HAP-1 (cell line): Measurements from ENCODE around the gene C2CD4D.

Experiments used
- DNase-seq, 2 experiments: peaks; one replicate each; pipeline ENCODE4 v3.0.0-alpha.2; 2016 to 2020; ENCODE audit warnings: low spot score in 2 of 2
- H3K27me3 ChIP-seq: fragments of 250-450 bp; sonication (Bioruptor Pico); 2 replicates; pipeline ENCODE4 v1.5.1; 2020; ENCODE audit warnings: low read depth, mild to moderate bottlenecking, moderate library complexity
- H3K36me3 ChIP-seq: fragments of 250-450 bp; sonication (Bioruptor Pico); replicated peaks from 2 replicates; pipeline ENCODE4 v1.5.1; 2020; ENCODE audit warnings: mild to moderate bottlenecking
- H3K4me1 ChIP-seq: fragments of 250-450 bp; sonication (Bioruptor Pico); 2 replicates; pipeline ENCODE4 v1.5.1; 2020; ENCODE audit warnings: mild to moderate bottlenecking
- H3K4me3 ChIP-seq: fragments of 250-450 bp; sonication (Bioruptor Pico); 2 replicates; pipeline ENCODE4 v1.5.1; 2020; ENCODE audit warnings: mild to moderate bottlenecking, moderate library complexity
- H3K9me3 ChIP-seq: fragments of 250-450 bp; sonication (Bioruptor Pico); 2 replicates; pipeline ENCODE4 v1.5.1; 2020; ENCODE audit warnings: mild to moderate bottlenecking, moderate library complexity
- in situ Hi-C: fragments of 300-500 bp; cut with MboI; formaldehyde crosslinking; loops from 3 replicates; pipeline ENCODE4 v1.14.3; 2020; ENCODE audit warnings: low sequenced_read_pairs, inconsistent platforms, mixed read lengths

Gene C2CD4D

GRCh38 chr1:151852733-151853132, 13.1 kb upstream of the C2CD4D start:
- H3K4me3 ChIP-seq, result no peak overlapping the region
- in situ Hi-C loops, result no loop called here
- H3K4me1 ChIP-seq, result no peaks in the 10 kb centered on the region
- peaks cover 10% of the 10 kb centered on the region; the same call in 1 of the 2 replicates for H3K27me3 ChIP-seq
- DNase-seq, result no peak
- H3K9me3 ChIP-seq, result no peaks in the 10 kb centered on the region
- H3K36me3 ChIP-seq, result no peaks in the 10 kb centered on the region

- Histone ChIP-seq H3K4me1 (no peaks in the 10 kb centered on the region), H3K27me3 (peaks cover 10% of the 10 kb centered on the region; the same call in 1 of the 2 replicates), H3K4me3 (no peak overlapping the region), H3K9me3 (no peaks in the 10 kb centered on the region), H3K36me3 (no peaks in the 10 kb centered on the region)
- in situ Hi-C loops, result no loop called here
- DNase-seq, result no peak
These were observed 12.3 kb upstream of the C2CD4D start for GRCh38 chr1:151851886-151852285.

GRCh38 chr1:151849871-151850270, 10.3 kb upstream of the C2CD4D start:
- in situ Hi-C loops, result no loop called here
- Histone ChIP-seq H3K27me3 (peaks cover 10% of the 10 kb centered on the region; the same call in 1 of the 2 replicates), H3K4me3 (no peak overlapping the region)

GRCh38 chr1:151849126-151849525, 9.5 kb upstream of the C2CD4D start:
- H3K9me3 ChIP-seq, result no peaks in the 10 kb centered on the region
- in situ Hi-C loops, result no loop called here
- no peak overlapping the region for H3K4me3 ChIP-seq
- DNase-seq, result no peak
- H3K36me3 ChIP-seq, result no peaks in the 10 kb centered on the region
- peaks cover 10% of the 10 kb centered on the region; the same call in 1 of the 2 replicates for H3K27me3 ChIP-seq
- H3K4me1 ChIP-seq, result no peaks in the 10 kb centered on the region

More at GRCh38 chr1:151849871-151850270, 10.3 kb upstream of the C2CD4D start:
- Histone ChIP-seq H3K9me3 (no peaks in the 10 kb centered on the region), H3K36me3 (no peaks in the 10 kb centered on the region), H3K4me1 (no peaks in the 10 kb centered on the region)
- no peak for DNase-seq

- no peak for DNase-seq
- Histone ChIP-seq H3K4me1 (no peaks in the 10 kb centered on the region), H3K9me3 (no peaks in the 10 kb centered on the region), H3K36me3 (no peaks in the 10 kb centered on the region), H3K27me3 (peaks cover 10% of the 10 kb centered on the region; the same call in 1 of the 2 replicates), H3K4me3 (no peak overlapping the region)
- in situ Hi-C loops, result no loop called here
These were observed 8.4 kb upstream of the C2CD4D start for GRCh38 chr1:151847867-151848596.

- Histone ChIP-seq H3K4me3 (no peak overlapping the region), H3K36me3 (no peaks in the 10 kb centered on the region), H3K4me1 (no peaks in the 10 kb centered on the region), H3K9me3 (no peaks in the 10 kb centered on the region), H3K27me3 (no peaks in the 10 kb centered on the region; the same call in 1 of the 2 replicates)
- no peak for DNase-seq
- in situ Hi-C loops, result no loop called here
These were observed 7.1 kb upstream of the C2CD4D start for GRCh38 chr1:151846686-151847237.

GRCh38 chr1:151846062-151846568, 6.5 kb upstream of the C2CD4D start:
- Histone ChIP-seq H3K36me3 (no peaks in the 10 kb centered on the region), H3K4me1 (no peaks in the 10 kb centered on the region), H3K9me3 (no peaks in the 10 kb centered on the region), H3K4me3 (no peak overlapping the region), H3K27me3 (no peaks in the 10 kb centered on the region; the same call in 1 of the 2 replicates)
- in situ Hi-C loops, result no loop called here
- DNase-seq, result no peak

GRCh38 chr1:151843398-151843797, 3.8 kb upstream of the C2CD4D start:
- no peak for DNase-seq
- Histone ChIP-seq H3K27me3 (no peaks in the 10 kb centered on the region), H3K4me1 (no peaks in the 10 kb centered on the region), H3K4me3 (no peak overlapping the region), H3K9me3 (no peaks in the 10 kb centered on the region; the same call in 1 of the 2 replicates), H3K36me3 (no peaks in the 10 kb centered on the region)
- in situ Hi-C loops, result no loop called here

- H3K36me3 ChIP-seq, result no peaks in the 10 kb centered on the region
- H3K9me3 ChIP-seq, result no peaks in the 10 kb centered on the region; the same call in 1 of the 2 replicates
- DNase-seq, result no peak
- in situ Hi-C loops, result no loop called here
- H3K27me3 ChIP-seq, result no peaks in the 10 kb centered on the region
- no peaks in the 10 kb centered on the region for H3K4me1 ChIP-seq
- H3K4me3 ChIP-seq, result no peak overlapping the region
These were observed 1.5 kb upstream of the C2CD4D start for GRCh38 chr1:151841141-151841540.

- no peak overlapping the region for H3K4me3 ChIP-seq
- in situ Hi-C loops, result no loop called here
- no peak for DNase-seq
- no peaks in the 10 kb centered on the region for H3K27me3 ChIP-seq
- no peaks in the 10 kb centered on the region for H3K36me3 ChIP-seq
- no peaks in the 10 kb centered on the region for H3K4me1 ChIP-seq
- no peaks in the 10 kb centered on the region; the same call in 1 of the 2 replicates for H3K9me3 ChIP-seq
These were observed 801 bp upstream of the C2CD4D start for GRCh38 chr1:151840421-151840820.

- no peaks in the 10 kb centered on the region for H3K27me3 ChIP-seq
- in situ Hi-C loops, result no loop called here
- no peak overlapping the region for H3K4me3 ChIP-seq
- H3K4me1 ChIP-seq, result no peaks in the 10 kb centered on the region
- no peak for DNase-seq
- H3K36me3 ChIP-seq, result no peaks in the 10 kb centered on the region
- no peaks in the 10 kb centered on the region; the same call in 1 of the 2 replicates for H3K9me3 ChIP-seq
These were observed 573 bp downstream of the C2CD4D start for GRCh38 chr1:151839082-151839412.

GRCh38 chr1:151838222-151839081, 1.2 kb downstream of the C2CD4D start:
- Histone ChIP-seq H3K4me1 (no peaks in the 10 kb centered on the region), H3K9me3 (no peaks in the 10 kb centered on the region; the same call in 1 of the 2 replicates), H3K27me3 (no peaks in the 10 kb centered on the region), H3K4me3 (no peak overlapping the region), H3K36me3 (no peaks in the 10 kb centered on the region)
- in situ Hi-C loops, result no loop called here
- no peak for DNase-seq

- no peaks in the 10 kb centered on the region; the same call in 1 of the 2 replicates for H3K9me3 ChIP-seq
- no peaks in the 10 kb centered on the region for H3K27me3 ChIP-seq
- H3K4me3 ChIP-seq, result no peak overlapping the region
- H3K36me3 ChIP-seq, result no peaks in the 10 kb centered on the region
- in situ Hi-C loops, result no loop called here
- no peaks in the 10 kb centered on the region for H3K4me1 ChIP-seq
- no peak for DNase-seq
These were observed 1.8 kb downstream of the C2CD4D start for GRCh38 chr1:151837884-151838221.

GRCh38 chr1:151837197-151837596, 2.4 kb downstream of the C2CD4D start:
- H3K27me3 ChIP-seq, result no peaks in the 10 kb centered on the region
- no peak for DNase-seq
- no peaks in the 10 kb centered on the region for H3K36me3 ChIP-seq
- no peak overlapping the region for H3K4me3 ChIP-seq
- H3K4me1 ChIP-seq, result no peaks in the 10 kb centered on the region
- no peaks in the 10 kb centered on the region; the same call in 1 of the 2 replicates for H3K9me3 ChIP-seq
- in situ Hi-C loops, result no loop called here
